ENCODE results near the gene NOCT. TPM values are rescaled to one million over a fixed set of nuclear protein-coding genes. Genes with fewer than 3 reads are reported as not detected.

The NOCT gene
- total and polyA plus RNA-seq, 2 donors (not counting 3 experiments of a cell fraction or from before 2014, with no cell fraction given) = 7.6 to 20.1 TPM

GRCh38 chr4:139038874-139039443 lies 23.4 kb downstream of the NOCT start:
- Histone ChIP-seq H3K9ac (replicated peaks; ENCODE audit: extremely low read depth, insufficient read depth, low read length) (no peak overlapping the region), H3K36me3 (ENCODE audit: control insufficient read depth in 2 of 2, extremely low read depth in 1 of 2, insufficient read depth in 2 of 2, low read length in 2 of 2) (peaks cover 0 to 5% of the 10 kb centered on the region in 2 experiments), H4K20me1 (replicated peaks; ENCODE audit: control insufficient read depth, extremely low read depth, insufficient read depth, low read length) (peaks cover 7% of the 10 kb centered on the region), H3K4me2 (ENCODE audit: insufficient read depth, low read length) (no peak overlapping the region), H3K9me3 (replicated peaks; ENCODE audit: control insufficient read depth, insufficient read depth, low read length) (no peaks in the 10 kb centered on the region), H3K27ac (ENCODE audit: insufficient read depth, low read depth, low read length) (no peak overlapping the region), H3K9me1 (replicated peaks; ENCODE audit: control insufficient read depth, extremely low read depth, insufficient read depth, low read length) (no peaks in the 10 kb centered on the region), H3K27me3 (ENCODE audit: control insufficient read depth in 2 of 2, insufficient read depth in 2 of 2, low read length in 2 of 2) (no peaks in the 10 kb centered on the region), H3K79me2 (ENCODE audit: control insufficient read depth, insufficient read depth, low read length) (peaks cover 75% of the 10 kb centered on the region), H2AFZ (ENCODE audit: low read depth, low read length) (no peak overlapping the region), H3K4me3 (replicated peaks in 1 of 3; ENCODE audit: insufficient read depth in 1 of 3, low read depth in 1 of 3, low read length in 3 of 3) (no peak overlapping the region), H3K4me1 (ENCODE audit: control insufficient read depth, extremely low read depth, insufficient read depth, low read length) (peaks cover 26% of the 10 kb centered on the region)
- intact Hi-C loops (cut with micrococcal nuclease) (no loop called here), dilution Hi-C loops (cut with MboI; ENCODE audit: extremely low pct_ligation_motif_present, low sequenced_read_pairs) (no loop called here)
- ChIA-PET POLR2A (no interaction called here), CTCF (interaction anchor here (1.4 kb wide), 1 partner anchor 8 kb away, joined by 15 read pairs; no protein-coding TSS in a partner anchor)
- DNase-seq (ENCODE audit: low read depth, low spot score) = no peak
- no TSS peak for BruUV-seq (replicated peaks)
- TF ChIP-seq CTCF (IDR thresholded peaks at IDR 0.05; ENCODE audit: extremely low read depth in 1 of 2, insufficient read depth in 1 of 2, low read depth in 1 of 2, low read length in 2 of 2) (no peak), POLR2A (IDR thresholded peaks at IDR 0.05; ENCODE audit: low read depth, low read length) (no peak), POLR2AphosphoS5 (IDR thresholded peaks at IDR 0.05; ENCODE audit: insufficient read depth, low read depth, low read length) (no peak), MAX (IDR thresholded peaks at IDR 0.05; ENCODE audit: insufficient read depth, insufficient read length) (no peak), MYC (IDR thresholded peaks at IDR 0.05; ENCODE audit: low read depth, low read length) (no peak), JUN (IDR thresholded peaks at IDR 0.05; ENCODE audit: borderline replicate concordance, insufficient read depth, insufficient read length, low read depth) (no peak), FOS (IDR thresholded peaks at IDR 0.05; ENCODE audit: borderline replicate concordance, insufficient read depth, low read length) (no peak), GATA2 (IDR thresholded peaks at IDR 0.05; ENCODE audit: insufficient read depth, insufficient read length, low read depth, low read length) (no peak), EZH2 (IDR thresholded peaks at IDR 0.05; ENCODE audit: borderline replicate concordance, low read depth, low read length, severe bottlenecking) (no peak)
- no peak for FAIRE-seq

Measured in endothelial cell of umbilical vein (primary cell).